GM21447 (cell line): Measurements from ENCODE around the gene JCAD.
"Not testable (repeated sequence)": the region's sequence is repeated elsewhere in the genome, so short reads cannot be mapped to it uniquely, and the experiment has no call there.

ENCODE experiments used
- ATAC-seq: cut with Tn5 transposase; IDR thresholded peaks from one replicate; pipeline ENCODE4 v1.9.1; 2021; ENCODE audit not compliant: unreplicated experiment

JCAD gene

DNA sequence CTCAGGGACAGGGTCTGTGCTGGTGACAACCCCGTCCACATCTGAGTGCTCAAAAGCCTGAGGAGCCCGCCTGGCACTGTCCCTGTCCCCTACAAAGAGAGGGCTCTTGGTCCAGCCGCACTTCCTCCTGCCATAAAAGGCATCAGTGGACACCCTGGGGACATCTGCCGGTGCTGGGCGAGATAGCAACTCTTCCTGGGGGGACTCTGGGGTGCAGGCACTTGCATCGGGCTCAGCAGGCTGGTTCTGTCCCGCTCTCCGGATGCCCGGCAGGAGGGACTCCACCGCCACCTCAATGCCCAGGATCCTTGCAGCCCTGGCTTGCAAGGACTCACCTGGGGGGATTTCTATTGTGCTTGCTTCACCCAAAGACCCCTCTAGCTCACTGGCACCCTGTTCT, 32.8 kb downstream of the JCAD start:
- no peak for ATAC-seq

GRCh38 chr10:30026080-30026479, 33.3 kb downstream of the JCAD start:
- ATAC-seq = no peak

DNA sequence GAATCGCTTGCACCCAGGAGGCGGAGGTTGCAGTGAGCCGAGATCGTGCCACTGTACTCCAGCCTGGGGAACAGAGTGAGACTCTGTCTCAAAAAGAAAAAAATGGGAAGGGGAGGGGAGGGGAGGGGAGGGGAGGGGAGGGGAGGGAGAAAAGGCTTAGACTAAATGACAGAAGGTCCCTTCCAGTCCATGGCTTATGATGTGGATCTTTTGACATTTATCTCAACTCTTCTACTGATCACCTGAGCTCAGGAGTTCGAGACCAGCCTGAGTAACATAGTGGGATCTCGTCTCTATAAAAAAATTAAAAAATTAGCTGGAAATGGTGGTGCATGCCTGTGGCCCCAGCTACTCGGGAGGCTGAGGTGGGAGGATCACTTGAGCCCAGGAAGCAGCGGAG, 34.0 kb downstream of the JCAD start:
- not testable (repeated sequence) for ATAC-seq

GRCh38 chr10:30022590-30022989, 36.8 kb downstream of the JCAD start:
- no peak for ATAC-seq

- ATAC-seq = no peak
These were observed 39.9 kb downstream of the JCAD start for GRCh38 chr10:30019468-30019867.

- no peak for ATAC-seq
These were observed 40.9 kb downstream of the JCAD start for GRCh38 chr10:30018496-30018895.

DNA sequence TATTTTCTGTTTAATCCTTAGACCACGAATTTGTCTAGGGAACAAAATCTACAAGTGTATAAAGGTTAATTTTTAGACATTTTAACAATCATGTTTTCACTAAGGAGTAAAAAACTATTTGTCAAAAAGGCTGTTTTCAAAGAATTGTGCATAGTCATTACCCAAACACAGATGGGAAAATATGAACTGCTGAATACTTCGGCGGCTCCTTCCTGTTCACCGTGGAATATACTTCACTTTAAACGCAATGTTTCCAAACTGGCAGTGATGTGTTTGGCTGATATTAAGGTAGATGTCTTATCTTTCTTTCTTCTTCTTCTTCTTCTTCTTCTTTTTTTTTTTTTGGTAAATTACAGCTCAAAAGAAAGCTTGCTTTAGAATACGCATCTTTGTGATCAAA, 41.4 kb downstream of the JCAD start:
- ATAC-seq = no peak

DNA sequence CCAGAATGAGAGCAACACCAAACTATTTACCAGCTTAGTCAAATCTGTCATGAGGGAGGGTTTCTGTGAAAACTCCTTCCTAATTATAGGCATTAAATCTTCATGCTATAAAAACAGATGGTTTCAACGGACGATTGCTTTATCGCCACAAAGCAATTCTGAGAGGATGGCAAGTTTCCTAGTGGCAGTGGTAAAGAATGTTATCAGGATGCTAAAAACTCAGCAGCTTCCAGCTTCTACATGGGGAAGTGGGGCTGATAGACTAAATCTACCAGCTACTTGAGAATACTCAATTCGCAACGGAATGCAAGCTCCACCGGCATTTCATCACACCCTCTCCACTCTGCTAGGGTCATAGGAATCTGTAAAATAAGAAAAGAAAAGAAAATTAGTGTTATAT, 41.8 kb downstream of the JCAD start:
- no peak for ATAC-seq

DNA sequence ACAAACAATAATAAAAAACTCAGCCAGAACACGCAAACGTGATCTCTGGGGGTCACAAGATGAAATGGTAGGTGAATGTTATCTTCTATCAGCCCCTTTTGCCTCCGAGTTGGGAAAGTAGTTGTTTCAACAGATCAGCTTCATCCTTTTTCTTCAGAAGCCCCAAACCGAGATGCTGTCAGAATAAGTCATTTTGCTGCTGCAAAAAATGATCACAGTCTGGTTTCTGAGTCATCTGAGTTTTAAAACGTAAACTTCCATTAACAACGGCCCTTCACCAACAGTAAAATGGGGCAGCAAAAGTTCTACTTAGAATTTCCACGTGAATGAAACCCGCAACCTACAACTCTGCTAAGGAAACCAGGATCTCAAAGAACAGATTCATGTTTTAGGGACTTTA, 44.9 kb downstream of the JCAD start:
- no peak for ATAC-seq

DNA sequence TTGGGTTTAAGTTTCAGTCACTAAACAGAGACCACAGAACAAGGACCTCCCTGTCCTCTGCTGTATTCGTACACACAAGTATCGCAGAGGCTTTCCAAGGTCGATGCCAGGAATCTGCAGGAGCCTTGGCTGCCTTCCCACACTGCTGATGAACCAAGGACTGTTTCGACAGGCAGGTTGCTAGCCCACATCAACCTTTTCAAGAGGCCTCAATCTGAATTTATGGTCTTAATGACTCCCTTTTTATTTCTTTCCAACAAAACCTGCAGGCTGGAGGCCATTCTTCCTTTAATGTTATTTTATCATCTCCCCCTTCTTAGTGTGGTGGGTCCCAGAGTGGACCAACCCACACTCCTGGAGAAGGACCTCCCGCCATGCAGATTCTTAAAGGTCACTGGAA, 45.6 kb downstream of the JCAD start:
- ATAC-seq = no peak

GRCh38 chr10:30011956-30012647, 47.3 kb downstream of the JCAD start:
- ATAC-seq = no peak

GRCh38 chr10:30011396-30011795, 48.0 kb downstream of the JCAD start:
- no peak for ATAC-seq

- ATAC-seq = no peak
These were observed 52.0 kb downstream of the JCAD start for GRCh38 chr10:30007406-30007805.

GRCh38 chr10:30006410-30006809, 53.0 kb downstream of the JCAD start:
- ATAC-seq = no peak

- not testable (repeated sequence) for ATAC-seq
These were observed 54.3 kb downstream of the JCAD start for GRCh38 chr10:30005116-30005515.

DNA sequence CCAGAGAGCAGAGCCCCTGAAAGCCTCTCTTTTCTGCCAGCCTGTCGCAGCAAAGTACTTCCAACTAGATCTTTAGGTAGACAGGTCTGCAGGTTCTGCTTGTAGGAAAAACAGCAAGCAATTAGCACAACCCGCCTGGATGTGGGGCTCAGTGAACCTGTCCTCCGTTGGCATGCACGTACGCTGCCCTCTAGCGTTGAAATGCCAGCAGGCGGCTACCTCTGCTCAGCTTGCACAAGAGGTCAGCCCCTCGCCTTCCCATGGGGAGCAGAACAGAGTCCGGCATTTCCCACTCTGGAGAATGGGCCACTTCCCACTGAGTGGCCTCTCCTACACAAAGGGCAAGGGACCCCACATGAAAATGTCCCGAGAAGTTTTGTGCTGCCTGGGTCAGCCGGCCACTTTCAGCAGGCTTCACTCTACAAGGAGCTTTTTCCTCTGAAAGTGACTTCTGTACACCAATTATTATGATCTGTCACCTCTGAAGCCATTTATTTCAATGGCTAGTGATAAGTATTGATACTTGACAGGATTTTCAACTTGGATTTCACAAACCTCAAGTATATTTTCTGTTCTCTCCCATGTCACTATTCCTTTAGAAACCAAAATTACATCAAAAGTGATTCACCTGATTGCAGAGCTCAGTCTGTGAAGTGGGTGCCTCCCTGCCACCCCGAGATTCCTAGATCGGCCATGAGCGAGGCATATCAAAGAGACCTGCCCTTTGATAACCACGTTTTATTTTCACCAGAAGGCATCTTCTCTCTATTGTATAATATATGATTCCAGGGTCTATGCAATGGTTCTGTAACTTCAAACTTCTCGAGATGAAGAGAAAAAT, 56.7 kb downstream of the JCAD start:
- ATAC-seq = peak; percentile 62

DNA sequence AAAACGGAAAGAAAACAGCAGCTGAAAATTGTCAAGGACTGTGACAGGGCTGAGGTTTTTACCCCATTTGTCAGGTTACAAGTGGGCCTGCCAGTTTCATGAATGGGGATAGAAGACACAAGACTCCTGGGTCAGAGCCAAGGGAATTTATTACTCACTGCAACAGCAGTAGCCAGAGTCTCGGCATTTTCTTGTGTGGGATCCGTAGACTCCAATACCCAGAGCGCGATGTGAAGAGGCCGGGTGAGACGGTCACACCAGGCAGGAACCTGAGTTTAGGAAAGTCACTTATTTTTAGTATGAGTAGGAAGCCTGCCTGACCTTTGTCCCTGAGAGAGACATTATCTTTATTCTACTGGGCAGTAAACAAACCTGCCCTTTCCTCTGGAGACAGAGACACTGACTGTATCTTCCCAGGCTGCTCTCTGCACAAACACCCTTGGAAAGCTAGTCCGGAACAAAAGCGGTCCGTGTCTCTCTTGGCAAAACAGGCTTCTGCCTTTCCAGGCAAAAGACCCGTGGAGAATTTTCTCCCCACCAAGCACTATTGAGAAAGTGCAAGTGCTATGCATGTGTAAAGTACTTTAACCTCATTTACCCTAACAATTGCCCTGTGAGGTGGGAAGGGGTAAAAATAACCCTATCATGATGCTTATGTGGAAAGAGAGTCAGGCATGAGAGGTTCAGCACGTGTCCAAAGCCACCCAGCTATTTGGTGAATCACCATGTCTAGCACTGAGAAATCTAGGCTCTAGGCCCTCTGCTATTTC, 58.4 kb downstream of the JCAD start:
- no peak for ATAC-seq

- ATAC-seq = peak; percentile 79
These were observed 61.1 kb downstream of the JCAD start for GRCh38 chr10:29998142-29998808.

GRCh38 chr10:29994811-29995210, 64.6 kb downstream of the JCAD start:
- no peak for ATAC-seq

GRCh38 chr10:29993319-29993915, 66.0 kb downstream of the JCAD start:
- no peak for ATAC-seq

- ATAC-seq = no peak
These were observed 66.5 kb downstream of the JCAD start for GRCh38 chr10:29992914-29993313.
